HepG2 (cell line): ENCODE measurements around the gene CASP3. TPM values are rescaled to one million over a fixed set of nuclear protein-coding genes. Genes with fewer than 3 reads are reported as not detected.
A peak's percentile ranks its signal among the peaks of the same experiment; 100 is the strongest.

Experiments
- ARNT2 ChIP-seq: sonication (generic); formaldehyde crosslinking; IDR thresholded peaks from 2 replicates; pipeline ENCODE4 v1.8.0; 2022; ENCODE audit warnings: mild to moderate bottlenecking, low read depth, missing genetic modification reagents, moderate library complexity
- DZIP1 ChIP-seq: sonication (generic); formaldehyde crosslinking; IDR thresholded peaks from 2 replicates; pipeline ENCODE4 v1.5.0; 2020; ENCODE audit warnings: mild to moderate bottlenecking, missing genetic modification reagents
- FOXK2 ChIP-seq: fragments of 450-650 bp; IDR thresholded peaks from 2 replicates; pipeline ENCODE4 v1.6.1; 2016
- GLI4 ChIP-seq: sonication (generic); formaldehyde crosslinking; IDR thresholded peaks from 2 replicates; pipeline ENCODE4 v1.5.1; 2020; ENCODE audit warnings: missing genetic modification reagents, mild to moderate bottlenecking, moderate library complexity, borderline replicate concordance
- HOXA5 ChIP-seq: sonication (generic); formaldehyde crosslinking; IDR thresholded peaks from 2 replicates; pipeline ENCODE4 v1.4.0; 2020; ENCODE audit warnings: missing genetic modification reagents
- KLF15 ChIP-seq: sonication (generic); formaldehyde crosslinking; IDR thresholded peaks from 2 replicates; pipeline ENCODE4 v1.8.1; 2023; ENCODE audit warnings: borderline replicate concordance, mild to moderate bottlenecking, inconsistent platforms, missing genetic modification reagents, mixed read lengths
- MAFK ChIP-seq, 2 experiments: IDR thresholded peaks in 1 of 2; conservative IDR thresholded peaks in 1 of 2; 2 replicates each; pipeline ENCODE4 v1.6.1; 2011; ENCODE audit warnings: improper control_type of control experiment in 2 of 2, low read length in 2 of 2
- ONECUT2 ChIP-seq: sonication (generic); formaldehyde crosslinking; IDR thresholded peaks from 2 replicates; pipeline ENCODE4 v1.4.0; 2020; ENCODE audit warnings: missing genetic modification reagents
- RCOR2 ChIP-seq: IDR thresholded peaks from 2 replicates; pipeline ENCODE4 v1.6.1; 2016; ENCODE audit warnings: missing biosample characterization, missing genetic modification reagents
- SPEN ChIP-seq: sonication (generic); formaldehyde crosslinking; IDR thresholded peaks from 2 replicates; pipeline ENCODE4 v1.5.1; 2020; ENCODE audit warnings: low read depth, mild to moderate bottlenecking, missing genetic modification reagents
- TBX3 ChIP-seq: fragments of 450-650 bp; IDR thresholded peaks from 2 replicates; pipeline ENCODE4 v1.6.1; 2017; ENCODE audit warnings: antibody characterized with exemption, mild to moderate bottlenecking, inconsistent platforms, borderline replicate concordance
- TEAD2 ChIP-seq: sonication (generic); formaldehyde crosslinking; IDR thresholded peaks from 2 replicates; pipeline ENCODE4 v1.9.0; 2021; ENCODE audit warnings: missing genetic modification reagents
- THAP8 ChIP-seq: sonication (generic); formaldehyde crosslinking; IDR thresholded peaks from 2 replicates; pipeline ENCODE4 v1.5.1; 2020; ENCODE audit warnings: missing genetic modification reagents, mild to moderate bottlenecking, borderline replicate concordance
- ZNF556 ChIP-seq: sonication (generic); formaldehyde crosslinking; IDR thresholded peaks from 2 replicates; pipeline ENCODE4 v1.4.0; 2020; ENCODE audit warnings: mild to moderate bottlenecking, missing genetic modification reagents, borderline replicate concordance
- ZNF572 ChIP-seq: sonication (generic); formaldehyde crosslinking; IDR thresholded peaks from 2 replicates; pipeline ENCODE4 v1.5.1; 2020; ENCODE audit warnings: mild to moderate bottlenecking, missing genetic modification reagents
- polyA plus RNA-seq, 8 experiments: library from polyadenylated mRNA; depleted of rRNA in 3 of 8; stranded (reverse) in 7 of 8; unstranded in 1 of 8; fragments of >200 nt; fragmentation: Illumina TruSeq in 4 of 8; extraction: Trizol in 4 of 8; gene quantifications; 2 replicates each; pipeline versions ENCODE4 v1.2.1 to v1.2.3, GENCODE V29; 2011 to 2016; ENCODE audit warnings: low read depth in 4 of 8, missing spikeins in 1 of 8, mixed read lengths in 1 of 8; ENCODE audit not compliant: insufficient read depth in 1 of 8
- total RNA-seq, 5 experiments: library from RNA; depleted of rRNA; stranded (reverse); fragments of >200 nt; fragmentation: Illumina TruSeq; extraction: Trizol; gene quantifications; 2 replicates each; pipeline ENCODE4 v1.2.3, GENCODE V29; 2016; ENCODE audit warnings: low read depth in 1 of 5
- TF ChIP-seq, protein P1 (sequence below): sonication (generic); formaldehyde crosslinking; IDR thresholded peaks from 2 replicates; pipeline ENCODE4 v1.5.0; 2020; ENCODE audit warnings: mild to moderate bottlenecking, missing genetic modification reagents
- TF ChIP-seq, protein P2 (sequence below): sonication (generic); formaldehyde crosslinking; IDR thresholded peaks from 2 replicates; pipeline ENCODE4 v1.4.0; 2020; ENCODE audit warnings: mild to moderate bottlenecking, low read depth, missing genetic modification reagents
- TF ChIP-seq, protein P3 (sequence below): sonication (generic); formaldehyde crosslinking; IDR thresholded peaks from 2 replicates; pipeline ENCODE4 v1.4.0; 2020; ENCODE audit warnings: missing genetic modification reagents, low read depth, mild to moderate bottlenecking, borderline replicate concordance
- TF ChIP-seq, protein P4 (sequence below): sonication (generic); formaldehyde crosslinking; IDR thresholded peaks from 2 replicates; pipeline ENCODE4 v1.4.0; 2020; ENCODE audit warnings: mild to moderate bottlenecking, missing genetic modification reagents, borderline replicate concordance

CASP3 gene
- total and polyA plus RNA-seq, 2 of the 13 experiments (the other 11 are each of a cell fraction or from before 2014, with no cell fraction given): 26.0 to 77.8 TPM

GRCh38 chr4:184648054-184648312, 1.3 kb downstream of the CASP3 start (continued):
- TF ChIP-seq KLF15 (CRISPR knock-in tag): no peak
- TF ChIP-seq ONECUT2 (CRISPR knock-in tag): 0 out of 2 replicates have a peak, but pooled peaks have one; percentile 31
- no peak for TF ChIP-seq FOXK2
- TF ChIP-seq THAP8 (CRISPR knock-in tag): no peak
- TF ChIP-seq HOXA5: no peak
- no peak for TF ChIP-seq ZNF572 (CRISPR knock-in tag)
- 0 out of 2 replicates have a peak, but pooled peaks have one; percentile 63 for TF ChIP-seq ZNF556 (CRISPR knock-in tag)
- no peak for TF ChIP-seq GLI4 (CRISPR knock-in tag)
- no peak for TF ChIP-seq ARNT2 (CRISPR knock-in tag)
- TF ChIP-seq TEAD2 (CRISPR knock-in tag): no peak
- no peak for TF ChIP-seq MAFK (conservative IDR thresholded peaks at IDR 0.05 in 1 of 2, IDR thresholded peaks at IDR 0.05 in 1 of 2; ENCODE audit: low read length in 2 of 2)
- no peak for TF ChIP-seq SPEN (CRISPR knock-in tag)
- TF ChIP-seq, protein P1, sequence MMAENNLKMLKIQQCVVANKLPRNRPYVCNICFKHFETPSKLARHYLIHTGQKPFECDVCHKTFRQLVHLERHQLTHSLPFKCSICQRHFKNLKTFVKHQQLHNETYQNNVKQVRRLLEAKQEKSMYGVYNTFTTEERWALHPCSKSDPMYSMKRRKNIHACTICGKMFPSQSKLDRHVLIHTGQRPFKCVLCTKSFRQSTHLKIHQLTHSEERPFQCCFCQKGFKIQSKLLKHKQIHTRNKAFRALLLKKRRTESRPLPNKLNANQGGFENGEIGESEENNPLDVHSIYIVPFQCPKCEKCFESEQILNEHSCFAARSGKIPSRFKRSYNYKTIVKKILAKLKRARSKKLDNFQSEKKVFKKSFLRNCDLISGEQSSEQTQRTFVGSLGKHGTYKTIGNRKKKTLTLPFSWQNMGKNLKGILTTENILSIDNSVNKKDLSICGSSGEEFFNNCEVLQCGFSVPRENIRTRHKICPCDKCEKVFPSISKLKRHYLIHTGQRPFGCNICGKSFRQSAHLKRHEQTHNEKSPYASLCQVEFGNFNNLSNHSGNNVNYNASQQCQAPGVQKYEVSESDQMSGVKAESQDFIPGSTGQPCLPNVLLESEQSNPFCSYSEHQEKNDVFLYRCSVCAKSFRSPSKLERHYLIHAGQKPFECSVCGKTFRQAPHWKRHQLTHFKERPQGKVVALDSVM (CRISPR knock-in tag): no peak
- no peak for TF ChIP-seq TBX3
- TF ChIP-seq, protein P2, sequence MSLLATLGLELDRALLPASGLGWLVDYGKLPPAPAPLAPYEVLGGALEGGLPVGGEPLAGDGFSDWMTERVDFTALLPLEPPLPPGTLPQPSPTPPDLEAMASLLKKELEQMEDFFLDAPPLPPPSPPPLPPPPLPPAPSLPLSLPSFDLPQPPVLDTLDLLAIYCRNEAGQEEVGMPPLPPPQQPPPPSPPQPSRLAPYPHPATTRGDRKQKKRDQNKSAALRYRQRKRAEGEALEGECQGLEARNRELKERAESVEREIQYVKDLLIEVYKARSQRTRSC: no peak
- TF ChIP-seq DZIP1 (CRISPR knock-in tag): 0 out of 2 replicates have a peak, but pooled peaks have one; percentile 20
- TF ChIP-seq, protein P3, sequence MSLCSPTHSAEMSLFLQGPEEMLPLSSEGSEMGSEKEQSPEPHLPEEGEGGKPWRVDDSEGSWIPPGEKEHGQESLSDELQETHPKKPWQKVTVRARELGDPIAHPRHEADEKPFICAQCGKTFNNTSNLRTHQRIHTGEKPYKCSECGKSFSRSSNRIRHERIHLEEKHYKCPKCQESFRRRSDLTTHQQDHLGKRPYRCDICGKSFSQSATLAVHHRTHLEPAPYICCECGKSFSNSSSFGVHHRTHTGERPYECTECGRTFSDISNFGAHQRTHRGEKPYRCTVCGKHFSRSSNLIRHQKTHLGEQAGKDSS: 0 out of 2 replicates have a peak, but pooled peaks have one; percentile 22
- TF ChIP-seq, protein P4, sequence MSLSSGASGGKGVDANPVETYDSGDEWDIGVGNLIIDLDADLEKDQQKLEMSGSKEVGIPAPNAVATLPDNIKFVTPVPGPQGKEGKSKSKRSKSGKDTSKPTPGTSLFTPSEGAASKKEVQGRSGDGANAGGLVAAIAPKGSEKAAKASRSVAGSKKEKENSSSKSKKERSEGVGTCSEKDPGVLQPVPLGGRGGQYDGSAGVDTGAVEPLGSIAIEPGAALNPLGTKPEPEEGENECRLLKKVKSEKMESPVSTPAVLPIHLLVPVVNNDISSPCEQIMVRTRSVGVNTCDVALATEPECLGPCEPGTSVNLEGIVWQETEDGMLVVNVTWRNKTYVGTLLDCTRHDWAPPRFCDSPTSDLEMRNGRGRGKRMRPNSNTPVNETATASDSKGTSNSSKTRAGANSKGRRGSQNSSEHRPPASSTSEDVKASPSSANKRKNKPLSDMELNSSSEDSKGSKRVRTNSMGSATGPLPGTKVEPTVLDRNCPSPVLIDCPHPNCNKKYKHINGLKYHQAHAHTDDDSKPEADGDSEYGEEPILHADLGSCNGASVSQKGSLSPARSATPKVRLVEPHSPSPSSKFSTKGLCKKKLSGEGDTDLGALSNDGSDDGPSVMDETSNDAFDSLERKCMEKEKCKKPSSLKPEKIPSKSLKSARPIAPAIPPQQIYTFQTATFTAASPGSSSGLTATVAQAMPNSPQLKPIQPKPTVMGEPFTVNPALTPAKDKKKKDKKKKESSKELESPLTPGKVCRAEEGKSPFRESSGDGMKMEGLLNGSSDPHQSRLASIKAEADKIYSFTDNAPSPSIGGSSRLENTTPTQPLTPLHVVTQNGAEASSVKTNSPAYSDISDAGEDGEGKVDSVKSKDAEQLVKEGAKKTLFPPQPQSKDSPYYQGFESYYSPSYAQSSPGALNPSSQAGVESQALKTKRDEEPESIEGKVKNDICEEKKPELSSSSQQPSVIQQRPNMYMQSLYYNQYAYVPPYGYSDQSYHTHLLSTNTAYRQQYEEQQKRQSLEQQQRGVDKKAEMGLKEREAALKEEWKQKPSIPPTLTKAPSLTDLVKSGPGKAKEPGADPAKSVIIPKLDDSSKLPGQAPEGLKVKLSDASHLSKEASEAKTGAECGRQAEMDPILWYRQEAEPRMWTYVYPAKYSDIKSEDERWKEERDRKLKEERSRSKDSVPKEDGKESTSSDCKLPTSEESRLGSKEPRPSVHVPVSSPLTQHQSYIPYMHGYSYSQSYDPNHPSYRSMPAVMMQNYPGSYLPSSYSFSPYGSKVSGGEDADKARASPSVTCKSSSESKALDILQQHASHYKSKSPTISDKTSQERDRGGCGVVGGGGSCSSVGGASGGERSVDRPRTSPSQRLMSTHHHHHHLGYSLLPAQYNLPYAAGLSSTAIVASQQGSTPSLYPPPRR: no peak
- no peak for TF ChIP-seq RCOR2 (CRISPR knock-in tag)
